Endometrial microvascular endothelial cells (primary cell): ENCODE data around the gene SACS. TPM values are rescaled to one million over a fixed set of nuclear protein-coding genes. Genes with fewer than 3 reads are reported as not detected.

Experiments
- in situ Hi-C: cut with HindIII; loops from 2 replicates; pipeline ENCODE4 v1.10.0; 2017; ENCODE audit warnings: low sequenced_read_pairs, low pct_unique_long_range_greater_than_20kb; ENCODE audit errors: inconsistent ontology term
- total RNA-seq: library from RNA; depleted of rRNA; stranded (reverse); fragments of >200 nt; gene quantifications from one replicate; pipeline ENCODE4 v1.2.3, GENCODE V29; 2015; ENCODE audit errors: inconsistent ontology term

SACS gene, protein sequence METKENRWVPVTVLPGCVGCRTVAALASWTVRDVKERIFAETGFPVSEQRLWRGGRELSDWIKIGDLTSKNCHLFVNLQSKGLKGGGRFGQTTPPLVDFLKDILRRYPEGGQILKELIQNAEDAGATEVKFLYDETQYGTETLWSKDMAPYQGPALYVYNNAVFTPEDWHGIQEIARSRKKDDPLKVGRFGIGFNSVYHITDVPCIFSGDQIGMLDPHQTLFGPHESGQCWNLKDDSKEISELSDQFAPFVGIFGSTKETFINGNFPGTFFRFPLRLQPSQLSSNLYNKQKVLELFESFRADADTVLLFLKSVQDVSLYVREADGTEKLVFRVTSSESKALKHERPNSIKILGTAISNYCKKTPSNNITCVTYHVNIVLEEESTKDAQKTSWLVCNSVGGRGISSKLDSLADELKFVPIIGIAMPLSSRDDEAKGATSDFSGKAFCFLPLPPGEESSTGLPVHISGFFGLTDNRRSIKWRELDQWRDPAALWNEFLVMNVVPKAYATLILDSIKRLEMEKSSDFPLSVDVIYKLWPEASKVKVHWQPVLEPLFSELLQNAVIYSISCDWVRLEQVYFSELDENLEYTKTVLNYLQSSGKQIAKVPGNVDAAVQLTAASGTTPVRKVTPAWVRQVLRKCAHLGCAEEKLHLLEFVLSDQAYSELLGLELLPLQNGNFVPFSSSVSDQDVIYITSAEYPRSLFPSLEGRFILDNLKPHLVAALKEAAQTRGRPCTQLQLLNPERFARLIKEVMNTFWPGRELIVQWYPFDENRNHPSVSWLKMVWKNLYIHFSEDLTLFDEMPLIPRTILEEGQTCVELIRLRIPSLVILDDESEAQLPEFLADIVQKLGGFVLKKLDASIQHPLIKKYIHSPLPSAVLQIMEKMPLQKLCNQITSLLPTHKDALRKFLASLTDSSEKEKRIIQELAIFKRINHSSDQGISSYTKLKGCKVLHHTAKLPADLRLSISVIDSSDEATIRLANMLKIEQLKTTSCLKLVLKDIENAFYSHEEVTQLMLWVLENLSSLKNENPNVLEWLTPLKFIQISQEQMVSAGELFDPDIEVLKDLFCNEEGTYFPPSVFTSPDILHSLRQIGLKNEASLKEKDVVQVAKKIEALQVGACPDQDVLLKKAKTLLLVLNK (N-terminal part only)
- 60.4 TPM for total RNA-seq

DNA sequence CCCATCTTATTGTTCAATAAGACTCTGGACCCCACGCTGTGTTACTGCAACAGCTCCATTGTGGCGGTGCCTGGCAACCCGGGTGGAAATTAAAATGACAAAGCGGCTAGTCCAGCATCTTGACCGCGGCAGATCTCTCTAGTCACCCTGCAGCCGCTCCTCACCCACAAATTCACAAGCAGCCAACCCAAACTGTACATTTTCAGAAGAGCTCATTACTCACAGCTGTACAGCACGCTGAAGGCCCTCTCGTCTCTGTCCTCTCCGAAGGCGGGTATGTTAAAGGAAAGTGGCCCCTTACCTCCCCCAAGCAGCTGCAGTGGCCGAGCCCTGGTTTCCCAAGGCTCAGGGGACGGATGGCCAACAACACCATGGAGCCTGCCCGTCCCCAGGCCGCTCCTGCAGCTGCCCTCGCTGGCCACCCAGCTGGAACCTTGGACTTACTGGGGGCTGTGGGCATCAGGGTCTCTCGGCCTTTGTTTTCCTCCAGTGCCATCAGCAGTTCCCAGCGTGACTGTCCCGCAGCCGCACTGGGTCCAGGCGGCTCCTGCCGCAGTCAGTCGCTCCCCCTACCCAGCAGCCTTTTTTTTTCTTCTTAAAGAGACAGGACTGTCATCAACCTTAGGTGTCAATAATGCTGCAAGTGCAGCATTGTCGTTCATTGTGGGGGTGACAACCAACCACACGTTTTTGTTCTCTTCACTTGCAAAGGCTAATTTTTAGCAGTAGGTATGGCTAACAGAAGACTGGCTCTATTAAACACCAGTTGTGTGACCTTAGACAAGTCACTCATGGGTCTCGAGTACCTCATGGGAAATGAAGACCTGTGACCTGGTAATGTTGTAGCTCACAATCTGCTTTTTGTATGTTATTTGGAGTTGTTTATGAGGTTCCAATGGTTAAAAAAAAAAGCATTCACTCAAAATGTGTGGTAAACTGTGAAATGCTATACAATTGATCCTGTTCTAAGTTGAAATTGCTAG is at the start of gene SACS:
Gene SACS (minus strand): TSS at position 532 of the 983 bp plus-strand sequence. CDS start 22,463 bp downstream, outside the sequence.
- in situ Hi-C loops: no loop called here

DNA sequence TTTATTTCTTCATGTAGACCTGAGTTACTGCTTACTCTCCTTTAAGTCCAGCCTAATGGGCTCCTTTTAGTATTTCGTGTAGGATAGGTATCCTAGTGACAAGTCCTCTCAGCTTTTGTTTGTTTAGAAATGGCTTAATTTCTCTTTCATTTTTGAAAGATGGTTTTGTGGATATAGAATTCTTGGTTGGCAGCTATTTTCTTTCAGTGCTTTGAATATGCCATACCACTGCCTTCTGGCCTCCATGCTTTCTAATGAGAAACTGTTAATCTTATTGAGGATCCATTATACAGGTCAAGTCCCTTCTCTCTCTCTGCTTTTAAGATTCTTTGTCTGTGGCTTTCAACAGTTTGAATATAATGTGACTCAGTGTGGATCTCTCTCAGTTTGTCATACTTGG is 46.8 kb upstream of the SACS start:
- in situ Hi-C loops: no loop called here

DNA sequence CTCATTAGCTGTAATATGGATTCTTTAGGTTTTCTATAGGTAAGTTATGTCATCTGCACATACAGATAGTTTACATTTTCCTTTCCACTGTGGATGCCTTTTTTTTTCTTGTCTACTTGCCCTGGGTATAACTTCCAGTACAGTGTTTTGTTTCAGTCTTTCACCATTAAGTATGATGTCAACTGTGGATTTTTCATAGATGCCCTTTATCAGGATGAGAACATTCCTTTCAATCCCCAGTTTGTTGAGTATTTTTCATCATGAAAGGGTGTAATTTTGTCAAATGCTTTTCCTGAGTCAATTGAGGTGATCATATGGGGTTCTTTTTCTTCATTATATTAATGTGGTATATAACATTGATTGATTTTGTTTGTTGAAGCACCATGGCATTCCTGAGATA is 43.6 kb upstream of the SACS start:
- in situ Hi-C loops: no loop called here

- in situ Hi-C loops: no loop called here
These were observed 39.7 kb upstream of the SACS start for GRCh38 chr13:23473221-23473620.

DNA sequence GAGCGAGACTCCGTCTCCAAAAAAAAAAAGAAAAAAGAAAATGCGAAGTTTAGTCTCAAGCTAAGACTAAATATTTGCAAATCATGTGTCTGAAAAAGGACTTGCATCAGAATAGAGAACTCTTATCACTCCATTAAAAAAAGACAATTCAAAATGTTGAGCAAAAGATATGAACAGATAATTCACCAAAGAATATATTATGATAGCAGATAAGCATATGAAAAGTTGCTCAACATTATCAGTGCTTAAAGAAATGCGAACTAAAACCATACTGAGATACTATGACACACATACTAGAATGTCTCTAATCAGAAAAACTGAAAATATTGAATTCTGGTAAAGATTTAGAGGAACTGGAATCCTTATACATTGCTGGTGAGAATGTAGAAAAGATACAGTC is 38.7 kb upstream of the SACS start:
- in situ Hi-C loops: no loop called here

DNA sequence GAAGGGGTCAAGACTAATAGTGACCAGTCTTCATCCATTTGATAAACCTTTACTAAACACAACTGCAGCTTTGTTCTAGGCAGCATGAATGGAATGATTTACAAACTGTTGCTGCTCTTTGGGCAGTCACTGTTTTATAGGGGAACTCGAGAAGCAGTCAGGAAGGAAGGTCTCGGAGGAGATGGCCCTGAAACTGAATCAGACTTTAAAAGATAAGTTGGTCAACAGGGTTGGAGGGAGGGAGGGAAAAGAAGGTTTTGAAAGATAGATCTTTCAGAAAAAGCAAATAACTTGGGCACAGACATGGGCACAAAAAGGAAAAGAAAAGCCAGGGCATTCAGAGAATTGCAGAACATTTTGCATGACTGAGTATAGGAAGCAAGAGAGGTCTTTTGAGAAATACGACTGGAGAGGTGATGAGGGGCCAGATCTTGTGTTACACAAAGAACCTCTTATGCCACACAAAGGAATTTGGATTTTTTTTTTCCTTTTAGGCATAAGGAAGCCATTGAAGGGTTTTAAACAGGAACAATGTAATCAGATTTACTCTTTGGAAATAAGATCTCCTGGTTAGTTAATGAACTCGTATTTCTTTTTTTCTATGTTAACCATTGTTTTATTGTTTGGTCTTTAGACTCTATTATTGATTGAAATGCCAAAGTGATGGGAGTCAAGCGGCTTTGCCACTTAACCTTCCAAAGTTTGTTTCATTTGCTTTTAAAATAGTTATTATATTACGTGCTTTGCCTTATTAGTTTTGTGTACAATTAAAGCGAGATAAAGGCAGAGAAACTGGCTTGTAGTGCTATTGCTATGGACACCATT is 37.5 kb upstream of the SACS start:
- in situ Hi-C loops: no loop called here

- in situ Hi-C loops: no loop called here
These were observed 36.5 kb upstream of the SACS start for GRCh38 chr13:23469951-23470421.

- in situ Hi-C loops: no loop called here
These were observed 35.3 kb upstream of the SACS start for GRCh38 chr13:23468811-23469210.

GRCh38 chr13:23467932-23468278 is 34.4 kb upstream of the SACS start:
- in situ Hi-C loops: no loop called here

DNA sequence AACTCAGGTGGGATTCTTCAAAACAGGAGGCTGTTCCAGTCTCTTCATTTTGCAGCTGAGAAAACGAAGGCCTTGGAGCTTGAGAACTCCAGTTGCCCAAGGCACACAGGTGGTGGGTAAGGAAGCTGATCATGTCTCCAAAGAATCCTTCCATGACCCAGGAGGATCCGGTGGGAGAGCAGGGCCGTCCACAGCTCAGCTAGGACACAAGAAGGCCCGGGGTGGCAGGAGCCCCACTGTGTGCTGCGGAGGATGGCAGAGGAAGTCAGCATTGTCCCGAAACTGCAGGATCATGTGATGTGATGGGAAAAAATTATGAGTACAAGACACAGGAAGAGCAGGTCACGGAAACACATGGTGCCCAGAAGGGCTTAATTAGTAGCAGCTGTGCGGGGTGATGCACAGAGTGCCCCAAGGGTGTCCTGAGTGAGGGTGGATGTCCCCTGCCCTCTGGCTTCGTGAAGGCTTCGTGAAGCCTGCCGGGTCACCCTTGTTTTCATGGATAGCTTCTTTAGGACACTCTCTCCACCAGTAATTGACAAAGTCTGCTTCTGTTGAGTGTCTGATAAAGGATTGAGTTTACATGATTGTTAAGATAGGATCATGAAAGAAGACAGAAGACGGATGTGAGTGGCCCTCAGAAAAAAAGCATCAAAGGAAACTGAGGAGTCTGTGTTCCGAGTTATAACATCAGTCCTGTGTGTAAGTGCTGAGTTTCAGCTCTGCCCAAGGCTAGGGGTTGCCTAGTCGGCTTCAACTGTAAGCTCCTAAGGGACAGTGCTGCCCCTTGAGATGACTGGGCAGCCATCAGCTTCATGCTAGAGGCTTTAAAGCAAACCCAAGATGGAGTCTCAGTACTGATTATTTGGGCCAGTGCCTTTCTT is 33.8 kb upstream of the SACS start:
- in situ Hi-C loops: no loop called here

- in situ Hi-C loops: no loop called here
These were observed 32.9 kb upstream of the SACS start for GRCh38 chr13:23466144-23467002.

- in situ Hi-C loops: no loop called here
These were observed 30.2 kb upstream of the SACS start for GRCh38 chr13:23463661-23464060.

DNA sequence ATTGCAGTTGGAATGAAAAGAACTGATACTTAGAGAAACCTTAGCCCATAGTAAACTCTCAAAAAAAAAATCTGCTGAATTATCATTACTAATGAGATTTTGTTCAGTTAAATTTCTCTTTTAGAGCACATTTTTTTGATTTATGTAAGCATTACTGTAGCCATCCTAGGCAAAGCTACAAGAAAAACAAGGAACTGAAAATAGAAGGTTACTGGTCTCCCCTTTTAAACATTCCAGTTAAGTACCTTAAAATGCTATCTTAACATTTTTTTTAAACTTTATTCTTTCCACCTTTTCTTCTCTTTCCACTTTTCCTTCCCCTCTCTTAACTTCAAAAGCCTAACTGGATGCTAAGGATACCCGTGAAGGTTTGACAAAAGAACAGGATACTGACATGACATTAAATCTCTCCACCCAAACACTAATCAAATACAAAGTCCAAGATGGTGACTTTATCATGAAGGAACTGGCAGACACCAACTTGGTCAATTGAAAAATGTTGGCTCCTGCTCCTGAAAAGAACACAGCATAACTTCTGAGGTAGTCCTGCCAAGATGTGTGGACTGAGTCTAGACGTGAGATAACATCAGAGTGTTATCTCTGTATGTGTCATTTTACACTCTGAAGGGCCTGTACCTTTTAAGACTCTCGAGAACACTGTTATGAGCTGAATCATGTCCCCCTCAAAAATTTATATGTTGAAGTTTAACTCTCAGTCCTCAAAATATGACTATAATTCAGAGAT is 29.5 kb upstream of the SACS start:
- in situ Hi-C loops: no loop called here

DNA sequence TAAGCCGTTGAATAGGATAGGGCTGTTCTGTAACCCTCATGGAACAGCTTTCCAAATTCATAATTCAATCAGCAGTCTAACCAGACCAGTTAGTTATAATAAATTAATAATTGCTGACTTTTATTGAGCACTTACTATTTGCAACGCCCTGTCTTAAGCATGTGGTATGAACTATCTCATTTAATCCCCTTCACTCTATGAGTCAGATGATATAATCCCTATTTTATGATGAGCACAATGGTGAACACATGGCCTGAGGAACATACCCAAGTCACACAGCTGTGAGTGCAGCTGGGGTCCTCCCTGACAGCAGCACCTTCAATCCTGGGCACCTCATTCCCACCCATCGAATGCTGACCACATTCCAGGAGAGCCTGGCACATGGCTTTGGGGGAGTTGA is 28.0 kb upstream of the SACS start:
- in situ Hi-C loops: no loop called here

DNA sequence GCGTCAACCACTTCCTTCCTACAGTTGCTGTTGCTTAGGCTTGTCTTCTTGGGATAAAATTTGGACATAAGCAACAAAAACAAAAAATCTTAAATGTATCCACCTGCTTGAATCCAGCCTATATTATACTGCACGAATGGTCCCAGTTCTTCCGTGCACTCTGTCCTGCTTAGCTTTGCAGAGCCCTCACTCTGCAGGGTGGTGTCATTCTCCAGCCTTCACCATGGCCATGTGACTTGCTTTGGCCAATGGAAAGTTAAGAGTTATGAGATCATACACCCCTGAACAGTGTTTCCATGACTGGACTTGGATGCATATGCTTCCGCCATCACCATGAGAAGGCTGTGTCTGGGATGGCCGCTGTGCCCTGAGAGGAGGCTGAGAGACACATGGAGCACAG is 27.4 kb upstream of the SACS start:
- in situ Hi-C loops: no loop called here
